Right lobe of liver (tissue), 4 donors: ENCODE measurements around the gene CYSTM1.

Experiments used
- POLR2A ChIP-seq: fragments of 450-650 bp; IDR thresholded peaks from one replicate; pipeline ENCODE4 v1.6.1; 2017; ENCODE audit warnings: antibody characterized with exemption, mild to moderate bottlenecking
- TF ChIP-seq, protein P1 (sequence below), 4 donors: fragments of 200-600 bp in 3 of 4; fragments of 450-650 bp in 1 of 4; IDR thresholded peaks; one replicate each; pipeline versions ENCODE4 v1.5.1 to v1.8.0; 2016 to 2022; ENCODE audit warnings: antibody characterized with exemption in 4 of 4, mild to moderate bottlenecking in 2 of 4
- donor health status: DM: no; HTN: no; CAD: no.
- donor health status: DM: no; HTN: no; CAD: no.
- donor health status: DM: no; HTN: yes; CAD: no.

DNA sequence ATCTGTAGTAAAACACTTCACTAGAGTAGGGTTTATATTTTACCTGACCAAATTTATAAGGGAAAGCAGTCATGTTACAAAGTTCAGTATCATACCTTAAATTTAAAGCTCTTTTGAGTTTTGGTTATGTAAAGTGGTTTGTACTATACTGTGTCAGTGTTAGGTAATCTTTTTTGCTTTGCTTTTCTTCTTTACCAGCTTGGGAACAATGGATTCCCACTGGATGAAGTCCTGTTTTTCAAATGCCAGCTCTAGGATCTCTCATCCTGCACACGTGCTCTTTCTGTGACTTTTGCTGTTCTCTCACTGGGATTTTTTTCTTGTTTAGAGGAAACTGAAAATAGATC, 15.9 kb downstream of the CYSTM1 start:
- TF ChIP-seq, protein P1, sequence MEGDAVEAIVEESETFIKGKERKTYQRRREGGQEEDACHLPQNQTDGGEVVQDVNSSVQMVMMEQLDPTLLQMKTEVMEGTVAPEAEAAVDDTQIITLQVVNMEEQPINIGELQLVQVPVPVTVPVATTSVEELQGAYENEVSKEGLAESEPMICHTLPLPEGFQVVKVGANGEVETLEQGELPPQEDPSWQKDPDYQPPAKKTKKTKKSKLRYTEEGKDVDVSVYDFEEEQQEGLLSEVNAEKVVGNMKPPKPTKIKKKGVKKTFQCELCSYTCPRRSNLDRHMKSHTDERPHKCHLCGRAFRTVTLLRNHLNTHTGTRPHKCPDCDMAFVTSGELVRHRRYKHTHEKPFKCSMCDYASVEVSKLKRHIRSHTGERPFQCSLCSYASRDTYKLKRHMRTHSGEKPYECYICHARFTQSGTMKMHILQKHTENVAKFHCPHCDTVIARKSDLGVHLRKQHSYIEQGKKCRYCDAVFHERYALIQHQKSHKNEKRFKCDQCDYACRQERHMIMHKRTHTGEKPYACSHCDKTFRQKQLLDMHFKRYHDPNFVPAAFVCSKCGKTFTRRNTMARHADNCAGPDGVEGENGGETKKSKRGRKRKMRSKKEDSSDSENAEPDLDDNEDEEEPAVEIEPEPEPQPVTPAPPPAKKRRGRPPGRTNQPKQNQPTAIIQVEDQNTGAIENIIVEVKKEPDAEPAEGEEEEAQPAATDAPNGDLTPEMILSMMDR (IDR thresholded peaks at IDR 0.05) = no peak
- TF ChIP-seq POLR2A = no peak
